DND-41 (cell line): ENCODE results near the gene ISG15.
"Not testable (repeated sequence)": the region's sequence is repeated elsewhere in the genome, so short reads cannot be mapped to it uniquely, and the experiment has no call there.

Experiments used
- ATAC-seq: fragments of 200-7000 bp; cut with Tn5 transposase; 3 replicates; pipeline ENCODE4 v1.9.1; 2021; ENCODE audit warnings: low read depth; ENCODE audit not compliant: insufficient read depth
- DNase-seq: peaks from one replicate; pipeline ENCODE4 v3.0.0-alpha.2; 2020
- H2AFZ ChIP-seq: 2 replicates; pipeline ENCODE4 v1.6.0; 2012; ENCODE audit warnings: low read depth, low read length
- H3K27ac ChIP-seq: 2 replicates; pipeline ENCODE4 v1.5.1; 2012; ENCODE audit warnings: low read length, inconsistent platforms
- H3K27me3 ChIP-seq: fragments of 200-600 bp; sonication (generic); 2 replicates; pipeline ENCODE4 v1.6.0; 2012; ENCODE audit warnings: low read length, mild to moderate bottlenecking, inconsistent platforms; ENCODE audit not compliant: insufficient read depth, poor library complexity
- H3K36me3 ChIP-seq: 2 replicates; pipeline ENCODE4 v1.5.1; 2012; ENCODE audit warnings: low read length, inconsistent platforms; ENCODE audit not compliant: insufficient read depth
- H3K4me1 ChIP-seq: 2 replicates; pipeline ENCODE4 v1.5.1; 2012; ENCODE audit warnings: mild to moderate bottlenecking, low read length; ENCODE audit not compliant: insufficient read depth
- H3K4me2 ChIP-seq: 2 replicates; pipeline ENCODE4 v1.6.0; 2012; ENCODE audit warnings: mild to moderate bottlenecking, moderate library complexity, low read length, inconsistent platforms; ENCODE audit not compliant: insufficient read depth
- H3K4me3 ChIP-seq, 2 experiments: fragments of 200-600 bp in 1 of 2; shearing (Covaris generic) in 1 of 2; 2 replicates each; pipeline ENCODE4 v1.5.1; 2012 to 2016; ENCODE audit warnings: inconsistent platforms in 2 of 2, low read length in 2 of 2, mild to moderate bottlenecking in 2 of 2, low read depth in 1 of 2, moderate library complexity in 1 of 2
- H3K79me2 ChIP-seq: 2 replicates; pipeline ENCODE4 v1.6.0; 2012; ENCODE audit warnings: low read length, inconsistent platforms; ENCODE audit not compliant: insufficient read depth
- H3K9ac ChIP-seq: 2 replicates; pipeline ENCODE4 v1.6.0; 2012; ENCODE audit warnings: low read depth, mild to moderate bottlenecking, inconsistent platforms, low read length, moderate library complexity
- H3K9me3 ChIP-seq: 2 replicates; pipeline ENCODE4 v1.5.1; 2012; ENCODE audit warnings: low read length, moderate library complexity, mild to moderate bottlenecking, inconsistent platforms; ENCODE audit not compliant: insufficient read depth, severe bottlenecking
- H4K20me1 ChIP-seq: 2 replicates; pipeline ENCODE4 v1.6.0; 2012; ENCODE audit warnings: low read length; ENCODE audit not compliant: insufficient read depth
- CTCF ChIP-seq: IDR thresholded peaks from 2 replicates; pipeline ENCODE4 v1.5.1; 2012; ENCODE audit warnings: borderline replicate concordance, low read length, moderate library complexity, mild to moderate bottlenecking; ENCODE audit not compliant: poor library complexity, severe bottlenecking; ENCODE audit errors: extremely low read depth
- EZH2 ChIP-seq: IDR thresholded peaks from 3 replicates; pipeline ENCODE4 v1.6.1; 2012; ENCODE audit warnings: borderline replicate concordance, low read depth, mild to moderate bottlenecking, moderate library complexity, low read length, inconsistent platforms; ENCODE audit not compliant: severe bottlenecking

Gene ISG15

DNA sequence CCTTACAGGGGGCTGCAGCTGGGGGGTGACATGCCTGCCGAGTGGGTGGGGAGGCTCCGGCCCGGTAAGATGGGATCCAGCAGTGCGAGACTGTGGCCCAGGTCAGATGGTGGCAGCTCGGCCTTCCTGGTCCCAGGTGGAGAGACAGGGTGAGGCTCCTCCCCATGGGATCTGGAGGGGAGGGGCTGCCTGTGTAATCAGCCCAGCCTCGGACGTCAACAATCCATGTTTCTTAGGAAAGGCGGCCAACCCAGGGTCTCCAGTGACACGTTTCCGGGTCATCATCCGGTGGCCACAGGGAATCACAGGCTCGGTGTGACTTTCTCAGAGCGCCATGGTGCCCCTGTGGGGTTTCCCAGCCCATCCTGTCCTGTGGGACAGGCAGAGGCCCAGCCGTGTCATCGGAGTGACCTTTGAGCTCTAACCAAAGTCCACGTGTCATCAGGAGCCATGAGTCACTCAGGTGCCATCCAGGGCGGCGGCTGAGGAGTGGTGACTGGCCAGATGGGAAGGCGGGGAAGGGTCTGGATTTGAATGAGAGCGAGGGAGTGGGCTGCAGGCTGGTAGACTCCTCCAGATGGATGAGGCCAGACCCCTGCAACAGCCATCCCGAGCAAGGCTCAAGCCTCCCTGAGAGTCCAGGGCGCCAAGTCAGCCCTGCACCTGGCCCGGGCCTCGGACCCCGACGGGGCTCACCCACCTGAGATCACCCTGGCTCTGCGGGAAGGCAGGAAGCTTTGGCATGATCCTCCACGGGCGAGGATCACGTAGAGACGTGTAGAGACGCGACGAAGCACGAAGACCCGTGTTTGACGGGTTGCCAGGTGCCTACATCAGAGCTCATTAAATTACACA is 6.8 kb upstream of the ISG15 start:
- Histone ChIP-seq H3K27me3 (peaks cover 32% of the 10 kb centered on the region), H3K4me2 (no peak overlapping the region)
- no peak for ATAC-seq

GRCh38 chr1:1010131-1010530 is 3.2 kb upstream of the ISG15 start:
- H3K27ac ChIP-seq, H4K20me1 ChIP-seq, H3K9ac ChIP-seq, H3K9me3 ChIP-seq, H3K36me3 ChIP-seq, H3K27me3 ChIP-seq, ATAC-seq, H3K4me2 ChIP-seq, H3K4me3 ChIP-seq, DNase-seq, H2AFZ ChIP-seq: not testable (repeated sequence)
- Histone ChIP-seq H3K79me2 (peaks cover 13% of the 10 kb centered on the region), H3K4me1 (peaks cover 25% of the 10 kb centered on the region)

More for the DNA sequence above, 6.8 kb upstream of the ISG15 start:
- TF ChIP-seq EZH2 (no peak), CTCF (no peak)
- no peaks in the 10 kb centered on the region for H3K9me3 ChIP-seq
- no peak overlapping the region for H3K4me3 ChIP-seq
- no peak overlapping the region for H3K27ac ChIP-seq
- H2AFZ ChIP-seq = no peak overlapping the region
- H3K36me3 ChIP-seq = no peaks in the 10 kb centered on the region
- H4K20me1 ChIP-seq = peaks cover 12% of the 10 kb centered on the region
- no peaks in the 10 kb centered on the region for H3K4me1 ChIP-seq
- no peak for DNase-seq
- H3K9ac ChIP-seq = no peak overlapping the region
- no peaks in the 10 kb centered on the region for H3K79me2 ChIP-seq

DNA sequence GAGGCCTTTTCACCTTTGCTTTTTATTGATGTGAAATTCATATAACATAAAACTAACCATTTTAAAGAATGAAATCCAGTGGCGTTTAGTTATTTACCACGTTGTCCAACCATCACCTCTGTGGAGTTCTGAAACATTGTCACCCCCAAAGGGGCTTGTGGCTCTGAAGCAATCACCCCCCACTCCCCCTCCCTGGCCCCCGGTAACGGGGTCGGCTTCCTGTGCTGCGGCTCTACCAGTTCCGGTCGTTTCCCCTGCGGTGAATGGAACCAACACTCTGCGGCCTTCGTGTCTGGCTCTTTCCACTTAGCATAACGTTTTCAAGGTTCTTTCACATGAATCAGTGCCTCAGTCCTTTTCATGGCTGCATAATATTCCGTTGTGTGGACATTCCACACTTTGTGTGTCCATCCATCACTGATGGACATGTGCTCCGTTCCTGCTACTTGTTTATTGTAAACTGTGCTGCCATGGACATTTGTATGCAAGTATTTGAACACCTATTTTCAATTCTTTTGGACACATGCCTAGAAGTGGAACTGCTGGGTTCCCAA is 1.8 kb upstream of the ISG15 start:
- Histone ChIP-seq H3K4me3 (no peak overlapping the region), H3K36me3 (no peaks in the 10 kb centered on the region), H3K79me2 (peaks cover 14% of the 10 kb centered on the region), H3K9me3 (no peaks in the 10 kb centered on the region), H3K27me3 (no peaks in the 10 kb centered on the region), H3K9ac (no peak overlapping the region), H3K27ac (no peak overlapping the region), H3K4me1 (peaks cover 29% of the 10 kb centered on the region), H2AFZ (no peak overlapping the region), H3K4me2 (no peak overlapping the region), H4K20me1 (no peaks in the 10 kb centered on the region)
- no peak for TF ChIP-seq CTCF
- no peak for TF ChIP-seq EZH2
- ATAC-seq = no peak
- DNase-seq = no peak

- DNase-seq, H3K36me3 ChIP-seq, ATAC-seq, H3K27me3 ChIP-seq, H4K20me1 ChIP-seq, H3K9me3 ChIP-seq: not testable (repeated sequence)
- peak overlapping the region; percentile 76 for H2AFZ ChIP-seq
- H3K4me2 ChIP-seq = peak overlapping the region; percentile 90
- H3K79me2 ChIP-seq = peaks cover 14% of the 10 kb centered on the region
- H3K9ac ChIP-seq = peak overlapping the region; percentile 71
- H3K4me3 ChIP-seq = peak overlapping the region; percentile 55 to 81; a peak in 3 of 4 replicates
- peak overlapping the region; percentile 92 for H3K27ac ChIP-seq
- H3K4me1 ChIP-seq = peaks cover 29% of the 10 kb centered on the region
Measured at GRCh38 chr1:1012736-1013104, 577 bp upstream of the ISG15 start.
